ENCODE results near the gene KDM7A. TPM values are rescaled to one million over a fixed set of nuclear protein-coding genes. Genes with fewer than 3 reads are reported as not detected.

KDM7A gene
- total RNA-seq, 1 donor from 2014 or later = 14.8 TPM

- no peaks in the 10 kb centered on the region for H3K36me3 Mint-ChIP-seq (ENCODE audit: low read depth, unreplicated experiment)
- H3K27ac Mint-ChIP-seq (ENCODE audit: unreplicated experiment) = no peak overlapping the region
- DNase-seq (ENCODE audit: low spot score) = no peak
- H3K27me3 Mint-ChIP-seq (ENCODE audit: unreplicated experiment) = no peaks in the 10 kb centered on the region
- H3K4me3 Mint-ChIP-seq (ENCODE audit: unreplicated experiment) = no peak overlapping the region
- no peaks in the 10 kb centered on the region for H3K9me3 Mint-ChIP-seq (ENCODE audit: unreplicated experiment)
- H3K4me1 Mint-ChIP-seq (ENCODE audit: unreplicated experiment) = peaks cover 15% of the 10 kb centered on the region
- TF ChIP-seq CTCF (IDR thresholded peaks at IDR 0.05; ENCODE audit: unreplicated experiment) = no peak
Measured at GRCh38 chr7:140161047-140161446, 15.7 kb downstream of the KDM7A start.

GRCh38 chr7:140160308-140160707, 16.5 kb downstream of the KDM7A start:
- Mint-ChIP-seq H3K9me3 (ENCODE audit: unreplicated experiment) (no peaks in the 10 kb centered on the region), H3K4me3 (ENCODE audit: unreplicated experiment) (no peak overlapping the region), H3K4me1 (ENCODE audit: unreplicated experiment) (peaks cover 21% of the 10 kb centered on the region), H3K27ac (ENCODE audit: unreplicated experiment) (no peak overlapping the region), H3K27me3 (ENCODE audit: unreplicated experiment) (no peaks in the 10 kb centered on the region), H3K36me3 (ENCODE audit: low read depth, unreplicated experiment) (no peaks in the 10 kb centered on the region)
- no peak for TF ChIP-seq CTCF (IDR thresholded peaks at IDR 0.05; ENCODE audit: unreplicated experiment)
- DNase-seq (ENCODE audit: low spot score) = no peak

GRCh38 chr7:140159497-140159896, 17.3 kb downstream of the KDM7A start:
- DNase-seq (ENCODE audit: low spot score) = no peak
- Mint-ChIP-seq H3K27me3 (ENCODE audit: unreplicated experiment) (no peaks in the 10 kb centered on the region), H3K4me1 (ENCODE audit: unreplicated experiment) (peaks cover 22% of the 10 kb centered on the region), H3K36me3 (ENCODE audit: low read depth, unreplicated experiment) (no peaks in the 10 kb centered on the region), H3K9me3 (ENCODE audit: unreplicated experiment) (no peaks in the 10 kb centered on the region), H3K27ac (ENCODE audit: unreplicated experiment) (no peak overlapping the region), H3K4me3 (ENCODE audit: unreplicated experiment) (no peak overlapping the region)
- TF ChIP-seq CTCF (IDR thresholded peaks at IDR 0.05; ENCODE audit: unreplicated experiment) = no peak

GRCh38 chr7:140156460-140157080, 20.2 kb downstream of the KDM7A start:
- no peaks in the 10 kb centered on the region for H3K36me3 Mint-ChIP-seq (ENCODE audit: low read depth, unreplicated experiment)
- no peaks in the 10 kb centered on the region for H3K27me3 Mint-ChIP-seq (ENCODE audit: unreplicated experiment)
- H3K9me3 Mint-ChIP-seq (ENCODE audit: unreplicated experiment) = no peaks in the 10 kb centered on the region
- TF ChIP-seq CTCF (IDR thresholded peaks at IDR 0.05; ENCODE audit: unreplicated experiment) = no peak
- DNase-seq (ENCODE audit: low spot score) = no peak
- H3K4me3 Mint-ChIP-seq (ENCODE audit: unreplicated experiment) = no peak overlapping the region
- H3K27ac Mint-ChIP-seq (ENCODE audit: unreplicated experiment) = no peak overlapping the region
- H3K4me1 Mint-ChIP-seq (ENCODE audit: unreplicated experiment) = peaks cover 22% of the 10 kb centered on the region

- no peak for TF ChIP-seq CTCF (IDR thresholded peaks at IDR 0.05; ENCODE audit: unreplicated experiment)
- H3K36me3 Mint-ChIP-seq (ENCODE audit: low read depth, unreplicated experiment) = no peaks in the 10 kb centered on the region
- no peak for DNase-seq (ENCODE audit: low spot score)
- H3K9me3 Mint-ChIP-seq (ENCODE audit: unreplicated experiment) = no peaks in the 10 kb centered on the region
- no peak overlapping the region for H3K4me3 Mint-ChIP-seq (ENCODE audit: unreplicated experiment)
- peaks cover 15% of the 10 kb centered on the region for H3K4me1 Mint-ChIP-seq (ENCODE audit: unreplicated experiment)
- no peaks in the 10 kb centered on the region for H3K27me3 Mint-ChIP-seq (ENCODE audit: unreplicated experiment)
- no peak overlapping the region for H3K27ac Mint-ChIP-seq (ENCODE audit: unreplicated experiment)
Measured at GRCh38 chr7:140155428-140155827, 21.4 kb downstream of the KDM7A start.
